GM12878 (cell line): Measurements from ENCODE around the gene RAB15. TPM values are rescaled to one million over a fixed set of nuclear protein-coding genes. Genes with fewer than 3 reads are reported as not detected.

Source experiments
- ATF2 ChIP-seq: IDR thresholded peaks from 2 replicates; pipeline ENCODE4 v1.6.1; 2012; ENCODE audit warnings: low read length, inconsistent platforms
- ATF7 ChIP-seq: fragments of 450-650 bp; IDR thresholded peaks from 2 replicates; pipeline ENCODE4 v1.6.1; 2016; ENCODE audit warnings: low read depth, mild to moderate bottlenecking
- BRCA1 ChIP-seq: IDR thresholded peaks from 2 replicates; pipeline ENCODE4 v1.6.1; 2011; ENCODE audit warnings: low read depth, low read length, improper control_type of control experiment
- DPF2 ChIP-seq: fragments of 450-650 bp; IDR thresholded peaks from 2 replicates; pipeline ENCODE4 v1.6.1; 2017; ENCODE audit warnings: mild to moderate bottlenecking
- HDAC6 ChIP-seq: fragments of 200-600 bp; sonication (generic); IDR thresholded peaks from one replicate; pipeline ENCODE4 v1.8.0; 2017; ENCODE audit warnings: antibody characterized with exemption; ENCODE audit not compliant: unreplicated experiment
- IKZF2 ChIP-seq, 2 experiments: fragments of 450-650 bp; IDR thresholded peaks; 2 replicates each; pipeline ENCODE4 v1.6.1; 2017; ENCODE audit warnings: mild to moderate bottlenecking in 2 of 2, moderate library complexity in 2 of 2
- NBN ChIP-seq: fragments of 450-650 bp; IDR thresholded peaks from 2 replicates; pipeline ENCODE4 v1.6.1; 2016
- RAD21 ChIP-seq: IDR thresholded peaks from 2 replicates; pipeline ENCODE4 v1.6.1; 2011; ENCODE audit warnings: mild to moderate bottlenecking, low read depth, low read length, moderate library complexity; ENCODE audit not compliant: insufficient read depth
- SKIL ChIP-seq: fragments of 450-650 bp; IDR thresholded peaks from 2 replicates; pipeline ENCODE4 v1.6.1; 2017; ENCODE audit warnings: mild to moderate bottlenecking, low read depth, inconsistent platforms; ENCODE audit not compliant: poor library complexity, severe bottlenecking
- ZNF622 ChIP-seq: fragments of 450-650 bp; IDR thresholded peaks from 2 replicates; pipeline ENCODE4 v1.6.1; 2017; ENCODE audit warnings: mild to moderate bottlenecking, inconsistent platforms
- polyA plus RNA-seq, 11 experiments: library from polyadenylated mRNA; depleted of rRNA in 4 of 11; unstranded in 6 of 11; stranded (reverse) in 5 of 11; fragments of >200 nt; fragmentation: Nextera tagmentation in 4 of 11; fragmentation: Illumina TruSeq in 1 of 11; extraction: Ambion mirVana in 4 of 11; extraction: Trizol in 1 of 11; gene quantifications; 1 replicate in 1 of 11; 2 replicates in 10 of 11; pipeline versions ENCODE4 v1.2.1 to v1.2.3, GENCODE V29; 2011 to 2016; ENCODE audit warnings: inconsistent platforms in 2 of 11, missing spikeins in 2 of 11, low read depth in 1 of 11
- total RNA-seq, 4 experiments: library from RNA; depleted of rRNA in 3 of 4; stranded (reverse); fragments of >200 nt in 3 of 4; fragmentation: Illumina TruSeq in 1 of 4; extraction: Trizol in 1 of 4; gene quantifications; 2 replicates each; pipeline versions ENCODE4 v1.2.1 to v1.2.3, GENCODE V29; 2013 to 2021

The RAB15 gene
- total and polyA plus RNA-seq, 10 of the 15 experiments (the other 5 are each of a cell fraction or from before 2014, with no cell fraction given): 0.32 to 3.9 (median 2.1) TPM

GRCh38 chr14:64952598-64953309 lies 19.4 kb downstream of the RAB15 start (continued):
- no peak for TF ChIP-seq BRCA1
- 0 out of 2 replicates have a peak, but pooled peaks have one; percentile 36 for TF ChIP-seq DPF2
- TF ChIP-seq NBN: 0 out of 2 replicates have a peak, but pooled peaks have one; percentile 14
- no peak for TF ChIP-seq ZNF622
- peak; percentile 20 to 36; a peak in 2 of 4 replicates for TF ChIP-seq IKZF2 (IDR thresholded peaks at IDR 0.05)
- TF ChIP-seq HDAC6: no peak
- TF ChIP-seq RAD21: peak; percentile 35; the same call in 1 of the 2 replicates
- 0 out of 2 replicates have a peak, but pooled peaks have one; percentile 18 for TF ChIP-seq ATF2
- TF ChIP-seq SKIL: peak; percentile 38
- peak; percentile 64 for TF ChIP-seq ATF7
